IPS-20b (cell line): ENCODE results near the gene NPC1L1.

Source experiments
- H3K27ac ChIP-seq: one replicate; pipeline ENCODE4 v1.5.1; 2013; ENCODE audit warnings: low read length
- H3K27me3 ChIP-seq: 2 replicates; pipeline ENCODE4 v1.6.1; 2013; ENCODE audit warnings: mild to moderate bottlenecking, low read length, inconsistent platforms; ENCODE audit not compliant: insufficient read depth
- H3K36me3 ChIP-seq: 2 replicates; pipeline ENCODE4 v1.6.1; 2013; ENCODE audit warnings: low read depth, mild to moderate bottlenecking, inconsistent platforms, low read length, moderate library complexity; ENCODE audit not compliant: insufficient read depth
- H3K4me1 ChIP-seq: 2 replicates; pipeline ENCODE4 v1.6.1; 2013; ENCODE audit warnings: mild to moderate bottlenecking, control low read depth, inconsistent platforms, low read length, moderate library complexity; ENCODE audit not compliant: insufficient read depth
- H3K4me3 ChIP-seq: 2 replicates; pipeline ENCODE4 v1.5.1; 2013; ENCODE audit warnings: mild to moderate bottlenecking, low read length, inconsistent platforms
- H3K9ac ChIP-seq: 2 replicates; pipeline ENCODE4 v1.6.1; 2013; ENCODE audit warnings: low read depth, mild to moderate bottlenecking, inconsistent platforms, low read length, moderate library complexity
- H3K9me3 ChIP-seq: 2 replicates; pipeline ENCODE4 v1.6.1; 2013; ENCODE audit warnings: mild to moderate bottlenecking, low read depth, low read length, inconsistent platforms; ENCODE audit not compliant: insufficient read depth

Gene NPC1L1

DNA sequence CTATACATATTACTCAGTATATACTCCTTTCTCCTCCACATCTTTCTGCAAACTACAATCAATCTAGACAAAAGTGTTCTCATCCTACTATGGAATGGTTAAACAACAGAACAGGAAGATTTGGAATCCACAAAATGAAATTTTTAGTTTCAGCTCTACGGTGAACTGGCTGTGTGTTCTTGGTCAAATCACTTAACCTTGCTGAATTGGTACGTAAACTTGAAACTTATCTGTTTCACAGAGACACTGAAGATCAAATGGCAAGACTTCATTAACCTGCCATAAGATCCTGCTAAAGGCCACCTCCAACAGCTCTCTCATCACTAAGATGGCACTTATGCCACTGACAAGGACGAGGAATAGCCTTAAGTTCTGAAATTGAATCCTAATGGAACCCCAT, 52.2 kb downstream of the NPC1L1 start:
- Histone ChIP-seq H3K9me3 (no peaks in the 10 kb centered on the region), H3K9ac (no peak overlapping the region), H3K4me3 (peak overlapping the region; percentile 89), H3K27me3 (no peaks in the 10 kb centered on the region), H3K4me1 (peaks cover 3% of the 10 kb centered on the region; the same call in 1 of the 2 replicates), H3K27ac (no peak overlapping the region), H3K36me3 (peaks cover 21% of the 10 kb centered on the region)

DNA sequence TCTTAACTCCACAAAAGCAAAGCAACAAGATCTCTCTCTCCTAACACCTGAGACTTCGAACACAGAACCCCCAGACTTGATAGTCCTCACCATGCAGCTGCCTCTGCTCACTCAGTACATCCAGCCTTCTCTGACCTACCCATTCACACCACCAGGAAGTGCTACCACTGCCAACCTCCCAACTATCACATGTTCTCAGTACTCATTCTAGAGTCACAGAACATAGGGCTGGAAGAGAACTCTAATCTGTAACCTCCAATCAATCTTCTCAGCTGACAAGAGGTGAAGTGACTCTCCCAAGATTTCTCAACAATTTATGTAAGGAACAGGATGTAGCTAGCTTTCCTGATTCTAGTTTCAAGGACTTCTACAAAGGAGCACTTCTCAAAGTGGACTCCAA, 54.4 kb downstream of the NPC1L1 start:
- Histone ChIP-seq H3K36me3 (peaks cover 43% of the 10 kb centered on the region), H3K27ac (no peak overlapping the region), H3K9me3 (no peaks in the 10 kb centered on the region), H3K9ac (no peak overlapping the region), H3K4me3 (no peak overlapping the region), H3K27me3 (no peaks in the 10 kb centered on the region), H3K4me1 (peaks cover 3% of the 10 kb centered on the region; the same call in 1 of the 2 replicates)

DNA sequence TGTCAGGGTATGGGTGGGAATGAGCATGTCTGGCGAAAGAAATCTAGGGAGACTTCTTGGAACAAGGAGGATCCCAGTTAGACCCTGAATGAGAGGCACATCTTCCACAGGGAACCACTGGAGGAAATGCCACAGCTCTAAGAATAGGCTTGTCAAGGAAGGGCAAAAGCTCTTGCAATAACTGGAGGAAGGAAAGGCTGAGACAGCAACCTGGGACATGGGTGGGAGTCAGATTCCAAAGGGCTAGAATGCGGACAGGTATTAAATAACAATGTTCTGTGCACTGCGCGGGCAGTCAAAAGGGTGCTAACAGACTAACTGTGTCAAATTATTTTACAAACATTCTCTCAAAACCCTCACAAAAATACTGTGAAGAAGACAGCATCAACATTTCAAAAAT, 55.1 kb downstream of the NPC1L1 start:
- H3K4me1 ChIP-seq: peaks cover 3% of the 10 kb centered on the region; the same call in 1 of the 2 replicates

DNA sequence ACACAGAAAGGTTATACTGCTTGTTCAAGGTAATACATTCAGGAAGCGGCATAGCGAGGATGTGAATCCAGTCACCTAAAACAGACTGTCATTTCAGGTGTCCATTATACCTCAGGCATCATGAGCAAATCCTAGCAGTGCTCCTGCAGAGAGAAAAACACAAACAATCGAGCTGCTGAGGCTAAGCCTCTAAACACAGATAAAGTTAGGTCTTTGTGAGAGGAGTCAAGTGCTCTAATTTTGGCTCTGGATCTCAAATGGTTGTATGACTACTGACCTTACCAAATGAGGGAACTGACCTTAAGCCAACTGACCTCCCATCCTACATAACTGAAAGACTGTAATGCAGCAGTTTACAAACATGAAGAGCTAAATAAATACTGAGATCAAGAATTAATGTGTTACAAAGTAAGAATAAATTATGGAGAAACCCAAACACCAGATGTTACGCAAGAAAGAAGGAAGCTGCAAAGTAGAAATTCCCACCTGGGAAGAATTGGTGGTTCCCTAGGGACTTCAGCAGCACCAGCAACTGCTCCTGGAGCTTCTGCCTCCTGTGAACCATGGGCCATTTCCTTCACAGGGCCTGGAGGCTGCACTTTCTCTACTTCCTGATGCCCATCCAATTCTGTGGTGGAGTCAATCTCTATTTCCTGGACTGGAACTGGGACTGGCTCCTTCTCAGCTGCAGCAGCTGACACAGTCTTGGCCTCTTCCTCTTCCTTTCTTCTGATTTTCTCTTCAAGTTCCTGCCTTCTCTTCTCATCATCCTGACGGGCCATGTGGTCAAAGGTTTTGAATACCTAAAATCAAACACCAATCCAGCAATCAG, 56.4 kb downstream of the NPC1L1 start:
- Histone ChIP-seq H3K27me3 (no peaks in the 10 kb centered on the region), H3K27ac (no peak overlapping the region), H3K36me3 (peaks cover 63% of the 10 kb centered on the region), H3K4me1 (peaks cover 3% of the 10 kb centered on the region; the same call in 1 of the 2 replicates), H3K9ac (no peak overlapping the region), H3K9me3 (no peaks in the 10 kb centered on the region), H3K4me3 (no peak overlapping the region)

More for the DNA sequence above, 55.1 kb downstream of the NPC1L1 start:
- Histone ChIP-seq H3K36me3 (peaks cover 50% of the 10 kb centered on the region), H3K9ac (no peak overlapping the region), H3K27me3 (no peaks in the 10 kb centered on the region), H3K4me3 (no peak overlapping the region), H3K27ac (no peak overlapping the region), H3K9me3 (no peaks in the 10 kb centered on the region)

DNA sequence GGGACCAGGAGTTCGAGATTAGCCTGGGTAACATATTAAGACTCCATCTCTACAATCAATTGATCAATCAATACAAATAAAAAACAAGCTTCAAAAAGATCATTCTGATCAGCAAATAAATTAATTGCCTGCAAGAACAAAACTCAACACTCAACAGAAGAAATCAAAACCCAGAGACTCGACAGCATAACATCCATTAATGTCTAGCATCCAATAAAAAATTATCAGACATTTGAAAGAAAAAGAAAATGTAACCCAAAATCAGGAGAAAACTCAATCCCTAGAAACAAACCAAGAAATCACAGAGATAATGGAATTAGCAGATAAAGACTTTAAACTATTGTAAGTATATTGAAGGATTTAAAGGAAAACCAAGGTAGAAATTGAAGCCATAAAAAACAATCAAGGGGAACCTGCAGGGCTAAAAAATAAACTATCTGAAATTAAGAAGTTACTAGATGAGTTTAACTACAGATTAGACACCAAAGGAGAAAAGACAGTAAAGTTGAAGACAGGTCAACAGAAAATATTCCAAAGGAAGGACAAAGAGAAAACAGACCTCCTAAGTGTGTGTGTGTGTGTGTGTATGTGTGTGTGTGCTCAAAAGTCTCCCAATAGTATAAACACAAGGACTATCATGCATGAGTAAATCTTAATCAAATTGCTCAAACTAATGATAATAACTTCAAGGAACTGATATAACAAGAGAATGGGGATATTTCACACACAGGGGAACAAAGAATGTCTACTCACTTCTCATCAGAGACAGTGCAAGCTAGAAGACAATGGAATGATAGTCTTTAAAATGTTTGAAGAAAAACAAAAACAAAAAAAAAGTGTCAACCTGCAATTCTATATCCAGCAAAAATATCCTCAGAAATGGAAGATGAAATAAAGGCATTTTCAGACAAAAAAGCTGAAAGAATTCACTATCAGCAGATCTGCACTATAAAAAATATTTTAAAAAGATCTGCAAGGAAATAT, 58.3 kb downstream of the NPC1L1 start:
- H3K4me3 ChIP-seq: no peak overlapping the region
- H3K27me3 ChIP-seq: no peaks in the 10 kb centered on the region
- no peak overlapping the region for H3K27ac ChIP-seq
- no peaks in the 10 kb centered on the region for H3K4me1 ChIP-seq
- no peaks in the 10 kb centered on the region for H3K9me3 ChIP-seq
- peaks cover 77% of the 10 kb centered on the region for H3K36me3 ChIP-seq
- no peak overlapping the region for H3K9ac ChIP-seq

DNA sequence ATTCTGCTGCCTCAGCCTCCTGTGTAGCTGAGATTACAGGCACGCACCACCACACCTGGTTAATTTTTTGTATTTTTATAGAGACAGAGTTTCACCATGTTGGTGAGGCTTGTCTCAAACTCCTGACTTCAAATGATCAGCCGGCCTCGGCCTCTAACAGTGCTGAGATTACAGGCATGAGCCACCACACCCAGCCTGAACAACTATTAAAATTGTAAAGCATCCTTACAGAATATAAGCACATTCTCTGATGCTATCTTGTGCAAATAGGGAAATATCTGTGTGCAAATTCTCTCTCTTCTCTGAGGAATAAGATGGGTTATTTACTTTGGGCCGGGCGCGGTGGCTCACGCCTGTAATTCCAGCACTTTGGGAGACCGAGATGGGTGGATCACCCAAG, 63.2 kb downstream of the NPC1L1 start:
- Histone ChIP-seq H3K4me3 (no peak overlapping the region), H3K27me3 (no peaks in the 10 kb centered on the region), H3K9ac (no peak overlapping the region), H3K27ac (no peak overlapping the region), H3K9me3 (no peaks in the 10 kb centered on the region), H3K36me3 (peaks cover 77% of the 10 kb centered on the region), H3K4me1 (no peaks in the 10 kb centered on the region)

DNA sequence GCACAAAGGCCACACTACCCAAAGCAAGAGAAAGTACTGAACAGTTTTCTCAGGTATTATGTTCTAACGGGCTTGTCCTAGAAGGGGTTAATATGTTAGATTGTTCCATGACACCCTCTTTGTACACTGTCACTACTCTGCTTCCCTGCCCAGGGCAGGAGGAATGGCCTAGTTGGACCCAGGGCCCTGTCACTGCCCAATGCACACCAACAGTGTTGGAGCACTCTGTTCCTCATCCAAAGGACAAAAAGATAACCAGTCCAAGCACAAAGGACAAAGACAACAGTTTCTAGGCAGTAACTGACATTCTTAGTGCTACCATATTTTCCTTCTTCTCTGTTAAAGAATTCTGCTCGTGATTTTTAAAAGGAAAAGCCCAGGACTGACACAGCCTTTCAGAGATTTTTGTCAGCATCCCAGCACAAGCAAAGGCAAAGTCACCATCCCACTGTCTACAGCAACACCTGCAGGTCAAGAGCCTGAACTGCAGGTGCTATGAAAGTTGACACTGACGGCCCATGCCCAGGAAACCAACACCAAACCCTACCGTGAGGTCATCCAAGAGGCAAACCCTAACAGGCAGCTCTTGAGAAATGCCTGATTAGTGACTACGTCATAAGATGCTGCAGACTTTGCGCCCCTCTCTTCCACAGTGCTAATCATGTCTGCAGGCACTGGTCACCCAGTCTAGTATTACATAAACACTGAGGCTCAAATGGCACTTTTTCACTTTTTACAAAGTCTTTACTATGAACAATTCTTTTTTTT, 63.9 kb downstream of the NPC1L1 start:
- Histone ChIP-seq H3K27ac (no peak overlapping the region), H3K9ac (no peak overlapping the region), H3K4me1 (no peaks in the 10 kb centered on the region), H3K9me3 (no peaks in the 10 kb centered on the region), H3K36me3 (peaks cover 76% of the 10 kb centered on the region), H3K27me3 (no peaks in the 10 kb centered on the region), H3K4me3 (no peak overlapping the region)

DNA sequence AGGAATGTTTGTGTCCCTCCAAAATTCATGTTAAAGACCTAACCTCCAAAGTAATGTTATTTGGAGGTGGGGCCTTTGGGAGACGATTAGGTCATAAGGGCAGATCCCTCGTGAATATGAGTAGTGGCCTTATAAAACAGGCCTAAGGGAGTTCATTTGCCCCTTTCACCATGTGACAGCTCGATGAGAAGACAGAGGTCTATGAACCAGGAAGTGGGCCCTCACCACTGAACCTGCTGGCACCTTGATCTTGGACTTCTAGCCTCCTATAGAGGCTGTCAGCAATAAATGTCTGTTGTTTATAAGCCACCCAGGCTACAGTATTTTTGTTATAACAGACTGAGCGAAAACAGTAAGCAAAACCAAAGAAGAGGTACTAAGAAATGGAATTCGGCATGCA, 64.8 kb downstream of the NPC1L1 start:
- no peak overlapping the region for H3K27ac ChIP-seq
- no peak overlapping the region for H3K4me3 ChIP-seq
- no peaks in the 10 kb centered on the region for H3K9me3 ChIP-seq
- H3K4me1 ChIP-seq: no peaks in the 10 kb centered on the region
- no peaks in the 10 kb centered on the region for H3K27me3 ChIP-seq
- H3K9ac ChIP-seq: no peak overlapping the region
- H3K36me3 ChIP-seq: peaks cover 73% of the 10 kb centered on the region

DNA sequence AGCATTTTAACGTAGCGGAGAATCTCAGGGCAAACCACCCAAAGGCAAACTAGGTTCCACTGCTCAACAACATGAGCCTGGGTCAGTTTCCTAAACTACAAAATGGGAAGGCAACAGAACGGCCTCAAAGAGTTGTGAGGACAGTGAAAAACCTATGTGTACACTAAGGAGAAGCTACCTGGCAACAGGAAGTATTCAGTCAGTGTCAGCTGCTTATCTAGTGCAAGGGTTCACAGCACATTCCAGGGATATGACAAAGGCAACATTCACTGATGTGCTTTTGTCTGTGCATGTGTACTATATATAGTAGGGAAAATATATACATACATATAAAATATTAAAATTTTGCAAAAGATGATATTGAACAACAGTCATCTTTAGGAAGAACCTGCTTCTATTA, 67.8 kb downstream of the NPC1L1 start:
- Histone ChIP-seq H3K9me3 (no peaks in the 10 kb centered on the region), H3K27me3 (no peaks in the 10 kb centered on the region), H3K27ac (no peak overlapping the region), H3K4me1 (no peaks in the 10 kb centered on the region), H3K9ac (no peak overlapping the region), H3K4me3 (no peak overlapping the region), H3K36me3 (peaks cover 61% of the 10 kb centered on the region)

DNA sequence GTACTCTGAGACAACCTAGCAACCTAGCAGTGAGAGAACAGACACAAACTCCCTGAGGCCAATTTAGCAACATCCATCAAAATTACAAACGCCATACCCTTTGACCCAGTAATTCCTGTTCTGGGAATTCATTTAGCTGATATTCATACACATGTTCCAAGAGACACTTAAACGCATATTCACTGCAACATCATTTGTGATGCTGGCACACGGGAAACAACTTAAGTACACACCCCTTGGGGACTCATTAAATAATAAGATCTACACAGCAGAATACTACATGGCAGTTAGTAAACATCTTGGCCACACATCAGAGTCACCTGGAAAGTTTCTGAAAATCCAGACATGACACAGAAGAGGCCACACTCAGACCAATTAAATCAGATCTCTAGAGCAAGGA, 68.3 kb downstream of the NPC1L1 start:
- no peaks in the 10 kb centered on the region for H3K4me1 ChIP-seq
- no peaks in the 10 kb centered on the region for H3K9me3 ChIP-seq
- H3K27me3 ChIP-seq: no peaks in the 10 kb centered on the region
- no peak overlapping the region for H3K4me3 ChIP-seq
- H3K27ac ChIP-seq: no peak overlapping the region
- H3K36me3 ChIP-seq: peaks cover 66% of the 10 kb centered on the region
- no peak overlapping the region for H3K9ac ChIP-seq

DNA sequence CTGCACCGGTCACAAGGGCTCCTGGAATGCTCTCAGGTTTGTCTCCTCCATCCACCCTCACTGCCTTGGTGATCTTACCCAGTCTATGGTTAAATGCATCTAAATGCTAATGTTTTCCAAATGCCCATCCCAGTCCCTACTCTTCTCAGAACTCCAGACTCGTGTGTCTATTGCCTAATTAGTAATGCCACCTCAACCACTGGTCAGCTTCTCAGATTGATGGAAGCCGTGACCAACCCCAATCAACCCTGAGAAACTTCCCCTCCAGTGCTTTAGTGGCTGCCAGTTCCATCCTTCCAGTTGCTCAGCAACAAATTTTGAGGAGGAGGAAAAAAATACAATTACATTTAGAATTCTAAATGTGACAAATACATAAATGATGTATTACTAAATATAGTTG, 69.3 kb downstream of the NPC1L1 start:
- no peak overlapping the region for H3K4me3 ChIP-seq
- no peaks in the 10 kb centered on the region for H3K9me3 ChIP-seq
- no peak overlapping the region for H3K27ac ChIP-seq
- no peaks in the 10 kb centered on the region for H3K4me1 ChIP-seq
- H3K36me3 ChIP-seq: peaks cover 69% of the 10 kb centered on the region
- H3K27me3 ChIP-seq: no peaks in the 10 kb centered on the region
- H3K9ac ChIP-seq: no peak overlapping the region
